NCI-H2107 (cell line): ENCODE measurements around the gene PAPPA.

Experiments used
- DNase-seq: peaks from one replicate; lab custom pipeline; 2025; lab: John Stamatoyannopoulos, UW

Gene PAPPA

DNA sequence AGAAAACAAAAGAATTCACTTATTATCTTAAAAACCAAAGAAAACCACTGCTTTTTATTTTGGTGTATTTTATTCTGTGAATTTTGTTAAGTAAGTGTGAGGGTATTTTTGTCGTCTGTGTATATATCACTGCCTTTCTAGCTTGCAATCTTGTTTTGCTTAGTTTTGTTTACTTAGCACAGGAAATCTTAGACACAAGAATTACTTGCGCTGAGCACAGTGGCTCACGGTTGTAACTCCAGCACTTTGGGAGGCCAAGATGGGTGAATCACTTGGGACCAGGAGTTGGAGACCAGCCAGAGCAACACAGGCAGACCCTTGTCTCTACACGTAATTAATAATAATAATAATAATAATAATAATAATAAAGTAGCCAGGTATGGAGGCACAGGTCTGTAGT is 230.3 kb downstream of the PAPPA start:
- DNase-seq = no peak

DNA sequence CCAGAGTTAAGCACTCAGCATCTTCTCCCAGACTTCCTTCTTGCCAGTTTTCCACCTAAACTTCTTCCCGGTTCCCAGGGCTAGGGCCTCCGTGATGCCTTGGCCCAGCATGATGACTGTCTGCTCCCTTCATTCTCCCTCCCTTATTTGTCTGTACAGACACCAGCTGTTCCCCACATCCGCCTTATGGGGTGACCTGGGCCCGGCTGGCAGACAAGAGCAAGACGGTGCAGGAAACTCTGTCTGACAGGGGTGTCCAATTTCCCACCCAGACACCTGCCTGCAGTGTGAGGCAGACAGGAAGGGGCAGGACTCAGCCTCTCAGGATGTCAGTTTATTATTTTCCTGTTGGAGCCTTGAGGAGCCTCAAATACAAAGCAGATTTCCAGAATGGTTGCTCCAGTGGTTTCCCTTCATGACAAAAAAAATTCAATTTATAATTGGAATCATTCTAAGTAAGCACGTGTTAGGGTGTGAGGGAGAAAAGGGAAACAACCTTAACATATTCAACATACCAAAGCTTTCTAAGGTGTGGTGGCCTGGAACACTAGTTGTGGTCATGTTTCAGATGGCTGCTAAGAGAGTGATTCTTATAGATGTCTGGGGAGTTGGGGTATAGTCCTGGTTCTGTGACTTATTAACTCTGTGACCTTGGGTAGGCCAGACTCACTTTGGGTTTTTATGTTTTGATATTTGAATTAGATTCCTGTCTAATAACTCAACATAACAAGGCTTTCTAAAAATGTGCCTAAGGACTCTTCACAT is 234.5 kb downstream of the PAPPA start:
- DNase-seq = no peak

DNA sequence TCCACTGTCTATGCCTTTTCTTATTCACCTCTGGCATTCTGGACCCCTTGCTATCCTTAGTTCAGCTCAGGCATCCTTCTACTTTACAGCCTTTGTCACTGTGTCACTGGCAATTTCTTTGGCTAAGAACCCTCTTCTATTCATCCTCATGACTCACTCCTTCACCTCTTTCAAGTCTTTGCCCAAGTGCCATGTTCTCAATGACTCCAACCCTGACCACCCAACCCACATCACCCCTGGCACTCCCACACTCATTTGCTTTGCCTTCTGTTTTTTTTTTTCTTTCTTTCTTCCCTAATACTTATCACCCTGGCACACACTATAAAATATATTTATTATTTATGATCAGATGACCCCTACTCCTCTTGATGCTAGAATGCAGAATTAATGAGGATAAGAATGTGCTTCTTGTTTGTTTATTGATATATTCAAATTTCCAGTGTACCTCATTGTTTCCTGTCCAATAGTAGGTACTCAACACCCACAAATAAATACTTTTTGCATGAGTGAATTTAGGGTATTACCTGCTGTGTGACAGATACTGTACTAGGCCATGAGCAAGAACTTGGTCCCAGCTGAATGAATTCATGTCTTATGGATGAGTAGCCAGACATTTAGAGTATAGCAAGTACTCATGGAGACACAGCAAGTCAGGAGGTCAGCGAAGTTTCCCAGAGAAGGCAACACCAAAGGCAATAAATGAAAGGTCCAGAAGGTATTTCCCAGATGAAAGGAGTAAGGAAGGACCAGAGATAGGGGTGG is 236.1 kb downstream of the PAPPA start:
- no peak for DNase-seq

DNA sequence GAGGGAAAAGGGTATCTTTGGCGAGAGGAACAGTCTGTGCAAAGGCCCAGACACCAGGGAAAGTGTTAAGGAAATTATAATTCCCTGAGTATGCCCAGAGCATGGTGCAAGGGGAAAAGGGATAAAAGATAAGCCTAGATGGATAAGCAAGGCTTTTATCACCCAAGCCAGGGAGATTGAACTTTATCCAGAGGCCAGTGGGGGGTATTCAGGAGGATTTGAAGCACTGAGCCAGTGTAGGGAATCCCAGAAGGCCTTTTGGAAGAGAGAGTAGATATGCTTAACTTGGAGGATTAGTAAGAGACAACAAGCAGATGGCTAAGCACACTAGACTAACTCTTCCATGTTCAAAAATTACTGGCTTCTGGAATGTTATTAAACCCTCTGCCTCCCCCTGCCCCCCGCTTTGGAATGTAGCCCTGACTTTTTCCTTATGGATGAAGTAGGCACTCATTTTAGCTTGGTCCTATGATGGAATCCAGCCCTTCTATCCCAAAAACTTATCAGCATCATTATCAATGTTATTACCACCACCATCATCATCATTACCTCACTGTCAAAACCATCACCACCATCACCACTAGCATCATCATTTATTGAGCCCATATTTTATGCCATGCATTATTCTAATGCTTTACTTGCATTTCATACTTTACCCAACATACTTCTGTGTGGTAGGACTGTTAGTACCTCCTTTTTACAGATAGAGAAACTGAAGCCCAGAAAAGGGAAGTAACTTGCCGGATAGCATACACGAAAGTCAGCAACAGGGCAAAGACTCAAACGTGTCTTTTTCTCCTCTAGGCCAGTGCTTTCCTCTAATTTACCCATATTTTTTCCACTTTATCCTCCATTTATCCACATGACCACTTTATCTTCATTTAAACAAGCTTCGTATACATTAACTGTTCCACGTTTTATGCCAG is 237.0 kb downstream of the PAPPA start:
- no peak for DNase-seq

DNA sequence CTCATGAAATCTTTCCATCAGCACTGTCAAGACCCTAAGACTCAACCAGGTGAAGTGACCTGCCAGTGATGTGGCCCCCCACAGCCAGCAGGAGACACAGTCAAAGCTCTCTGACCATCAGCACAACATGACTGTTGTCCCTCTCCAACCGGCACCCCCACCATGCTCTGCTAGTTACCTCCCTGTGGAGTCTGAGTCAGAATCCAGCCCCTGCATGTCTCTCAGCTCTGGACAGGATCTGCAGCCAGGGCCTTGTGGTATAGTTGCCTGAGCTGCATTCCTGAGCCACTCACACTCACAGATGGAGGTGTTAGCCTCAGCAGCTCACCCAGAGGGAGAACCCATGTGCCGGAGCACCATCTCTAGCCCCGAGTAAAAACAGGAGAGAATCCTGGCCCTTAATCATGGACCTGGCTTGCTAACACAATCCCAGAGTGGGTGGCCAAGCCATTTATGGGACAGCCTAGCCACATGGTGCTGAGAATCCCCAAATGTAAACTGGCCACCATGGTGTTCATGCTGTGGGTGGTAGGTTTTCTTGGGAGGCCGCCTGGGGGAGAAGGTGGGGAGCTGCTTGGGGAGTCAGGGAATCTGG is 237.8 kb downstream of the PAPPA start:
- no peak for DNase-seq

DNA sequence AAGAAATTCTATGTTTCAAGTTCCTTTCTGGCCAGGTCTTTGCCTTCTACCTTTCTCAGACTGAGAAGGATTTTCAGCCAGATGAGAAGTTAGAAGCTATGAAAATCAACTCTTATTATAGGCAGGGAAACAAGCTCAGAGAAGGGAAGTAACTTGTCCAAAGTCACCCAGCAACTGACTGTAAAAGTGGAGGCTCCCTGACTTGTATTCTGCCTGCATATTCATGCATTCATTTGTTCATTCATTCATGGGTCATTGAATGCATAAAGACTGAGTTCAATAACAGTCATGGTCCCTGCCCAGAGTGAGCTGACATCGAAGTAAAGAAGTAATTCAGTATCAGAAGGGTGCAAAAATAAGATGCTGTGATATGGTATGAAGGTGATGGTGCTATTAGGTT is 239.6 kb downstream of the PAPPA start:
- DNase-seq = no peak

DNA sequence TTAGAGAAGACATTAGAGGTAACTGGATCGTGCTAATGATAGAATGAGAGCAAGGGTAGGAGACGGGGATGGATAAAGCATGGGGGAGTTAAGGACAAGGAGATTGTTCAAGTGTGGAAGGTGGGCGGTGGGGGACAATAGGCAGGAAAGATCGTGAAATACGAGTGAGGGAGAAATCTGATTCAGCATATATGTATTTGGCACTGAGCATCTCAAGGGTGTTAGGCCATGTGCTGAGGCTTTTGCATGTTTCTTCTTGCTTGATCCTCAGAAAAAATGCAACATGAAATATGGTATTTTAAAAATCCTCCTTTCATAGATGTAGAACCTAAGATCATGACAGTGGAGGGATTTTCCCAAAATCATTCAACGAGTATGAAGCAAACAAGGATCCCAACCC is 240.5 kb downstream of the PAPPA start:
- no peak for DNase-seq

DNA sequence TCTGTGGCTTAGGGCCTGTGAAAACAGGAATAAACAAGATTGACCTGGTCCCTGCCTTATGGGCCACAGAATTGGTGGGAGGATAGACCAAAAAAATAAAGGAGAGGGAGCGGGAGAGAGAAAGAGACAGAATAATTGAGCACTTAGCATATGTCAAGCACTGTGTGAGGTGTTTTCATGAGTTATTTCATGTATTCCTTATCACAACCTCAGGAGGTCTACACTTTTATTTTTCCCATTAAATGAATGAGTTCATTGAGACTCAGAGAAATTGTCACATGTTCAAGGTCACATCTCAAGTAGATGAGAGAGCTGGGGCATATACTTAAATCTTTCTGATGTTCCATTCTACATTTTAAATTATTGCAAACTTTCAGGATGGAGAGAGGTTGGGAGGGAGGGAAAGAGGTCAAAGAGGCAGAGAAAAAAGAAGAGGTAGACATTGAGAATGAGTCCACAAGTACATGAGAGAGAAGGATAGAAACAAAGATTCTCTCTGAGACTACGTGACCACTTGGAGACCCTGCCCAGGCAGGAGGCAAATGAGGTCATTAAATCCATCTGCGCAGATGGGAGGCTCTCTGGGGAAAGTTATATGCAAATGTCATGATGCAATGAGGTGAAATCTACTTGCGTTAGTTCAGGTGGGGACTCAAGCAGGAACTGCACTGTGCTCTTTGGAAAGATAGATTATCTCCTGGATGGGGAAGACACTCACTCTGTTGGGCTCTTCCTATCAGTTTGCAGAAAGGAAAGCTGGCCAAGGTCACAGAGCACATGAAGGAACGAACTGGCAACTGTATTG is 241.5 kb downstream of the PAPPA start:
- peak; percentile 23 for DNase-seq

DNA sequence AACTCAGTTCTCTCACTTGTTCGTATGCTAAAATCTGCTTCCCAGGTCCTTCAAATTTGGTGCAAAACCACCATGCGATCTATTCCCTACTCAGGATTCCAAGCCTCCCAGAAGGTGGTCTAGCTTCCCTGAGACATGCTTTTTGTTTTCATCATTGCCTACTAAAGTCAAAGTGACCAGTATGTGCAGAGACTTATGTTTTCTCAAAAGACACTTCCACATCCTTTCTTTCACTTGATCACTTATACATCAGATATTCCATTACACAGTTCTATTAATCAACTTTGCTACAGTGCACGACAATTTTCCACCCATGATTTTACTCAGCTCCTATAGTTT is 242.1 kb downstream of the PAPPA start:
- DNase-seq = no peak

DNA sequence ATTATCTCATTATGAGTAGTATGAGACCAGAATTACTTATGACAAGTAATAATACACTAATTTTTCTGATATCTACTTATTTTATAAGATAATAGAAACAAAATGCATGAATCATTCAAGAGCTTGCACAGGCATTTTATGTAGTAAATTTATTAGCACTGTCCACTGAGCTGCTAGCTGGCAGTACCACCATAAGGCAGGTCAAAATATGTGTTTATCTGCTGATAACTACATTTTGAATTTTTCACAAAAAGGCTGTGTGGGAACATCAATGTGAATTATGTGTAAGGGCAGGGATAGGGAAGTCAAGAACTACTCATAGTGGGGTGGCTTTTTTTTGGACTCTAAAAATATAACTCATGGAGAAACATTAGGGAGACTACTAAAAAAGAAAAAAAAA is 249.6 kb downstream of the PAPPA start:
- DNase-seq = no peak

DNA sequence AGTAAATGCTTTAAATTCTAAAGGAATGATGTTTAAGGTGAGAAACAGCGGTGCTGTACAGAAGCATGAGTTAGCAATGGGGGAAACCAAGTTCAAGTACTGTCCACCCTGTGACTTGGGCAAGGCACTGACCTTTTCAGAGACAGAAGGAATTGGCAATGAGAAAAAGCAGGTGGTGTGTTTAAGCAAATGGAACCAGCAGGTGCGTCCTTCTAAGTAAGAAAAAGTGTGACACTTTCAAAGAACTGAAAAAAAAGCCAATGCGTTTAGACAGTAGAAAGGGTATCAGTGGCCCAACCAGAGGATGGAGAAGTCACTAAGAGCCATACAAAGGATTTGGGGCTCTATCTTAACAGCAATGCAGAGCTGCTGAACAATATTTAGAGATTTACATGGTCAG is 250.6 kb downstream of the PAPPA start:
- DNase-seq = no peak

DNA sequence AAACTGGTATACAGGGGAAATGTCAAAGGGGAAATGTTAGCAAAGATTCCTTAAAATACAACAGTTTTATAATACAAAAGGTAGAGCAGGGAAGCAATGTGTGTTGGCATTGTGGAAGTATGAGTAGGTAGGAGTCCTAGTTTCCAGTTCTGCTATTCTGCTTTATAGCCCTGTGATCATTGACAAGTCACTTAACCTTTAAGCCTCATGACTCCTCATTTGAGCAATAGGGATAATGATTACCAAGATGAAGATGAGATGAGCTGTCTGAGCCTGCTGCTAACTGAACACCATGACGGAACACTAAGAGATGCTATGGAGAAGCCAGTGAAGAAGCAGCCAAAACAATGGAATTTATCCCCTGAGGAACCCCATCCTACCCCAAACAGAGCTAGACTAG is 251.7 kb downstream of the PAPPA start:
- DNase-seq = no peak

DNA sequence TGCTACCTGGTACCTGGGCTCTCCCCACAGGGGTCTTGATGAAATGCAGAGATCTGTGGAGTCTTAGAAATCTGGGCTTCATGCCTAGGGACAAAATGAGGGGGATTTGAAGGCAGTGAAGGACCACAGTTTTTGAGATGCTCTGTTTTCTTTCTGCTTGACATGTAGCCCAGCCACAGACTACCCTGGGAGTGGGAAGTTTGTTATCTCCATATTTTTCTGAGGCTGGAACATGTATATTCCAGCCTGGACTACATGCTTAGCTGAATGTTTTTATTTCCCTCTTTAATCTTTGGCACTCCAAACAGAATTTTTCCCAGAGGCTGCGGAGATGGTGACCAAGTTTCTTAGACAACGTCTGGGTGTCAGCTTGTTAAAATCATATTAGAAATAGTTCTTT is 252.9 kb downstream of the PAPPA start:
- no peak for DNase-seq

DNA sequence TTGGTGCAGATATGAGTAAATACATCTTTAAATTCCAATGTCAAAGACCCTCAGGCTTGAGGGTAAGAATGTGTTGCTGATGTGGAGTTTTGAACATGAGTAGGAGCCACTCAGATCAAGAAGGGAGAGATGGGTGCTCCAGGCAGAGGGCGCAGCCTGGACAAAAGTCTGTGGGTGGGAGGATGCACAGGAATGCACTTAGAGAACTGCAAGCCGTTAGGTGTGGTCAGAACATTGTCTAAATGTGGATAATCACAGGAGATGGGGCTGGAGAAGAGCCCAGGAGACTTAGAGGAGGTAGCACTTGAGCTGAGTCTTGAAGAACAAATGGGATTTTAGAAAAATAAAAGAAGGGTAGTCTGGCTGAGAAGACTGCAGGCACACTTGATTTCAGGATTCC is 255.5 kb downstream of the PAPPA start:
- DNase-seq = no peak

DNA sequence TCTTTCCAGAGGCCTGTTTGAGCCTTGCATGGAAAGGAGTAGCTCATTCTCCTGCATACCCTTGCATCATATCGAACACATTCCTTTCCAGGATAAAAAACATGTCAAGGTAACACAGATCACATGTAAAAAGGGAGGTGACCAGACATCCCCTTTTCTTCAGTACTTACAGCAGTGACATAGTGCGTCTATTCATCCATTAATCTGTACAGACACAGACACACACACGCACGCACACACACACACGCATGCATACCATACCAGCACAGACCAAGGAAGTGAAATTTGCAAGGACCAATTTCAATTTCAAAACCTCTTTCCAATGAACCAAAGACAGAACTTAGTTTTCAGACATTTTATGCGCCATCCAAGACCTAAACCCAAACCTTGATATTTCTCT is 256.0 kb downstream of the PAPPA start:
- DNase-seq = no peak

DNA sequence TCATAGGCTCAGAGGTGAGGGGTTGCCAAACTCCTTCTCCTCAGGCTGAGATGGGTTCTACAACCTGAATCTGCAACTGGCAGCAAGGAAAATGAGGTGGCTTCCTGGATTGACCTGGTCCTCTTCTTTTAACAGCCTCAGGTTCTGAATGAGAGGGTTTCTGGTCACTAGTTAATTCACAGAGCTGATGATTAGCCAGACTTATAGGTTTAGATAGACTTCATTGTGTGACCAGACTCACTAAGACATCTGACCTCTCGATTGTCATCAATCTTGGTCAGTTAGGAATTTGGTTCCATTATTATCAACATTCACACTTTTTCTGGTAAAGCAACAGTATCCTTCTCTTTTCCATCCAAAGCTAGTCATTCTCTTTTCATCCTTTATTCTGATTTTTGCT is 257.9 kb downstream of the PAPPA start:
- no peak for DNase-seq

DNA sequence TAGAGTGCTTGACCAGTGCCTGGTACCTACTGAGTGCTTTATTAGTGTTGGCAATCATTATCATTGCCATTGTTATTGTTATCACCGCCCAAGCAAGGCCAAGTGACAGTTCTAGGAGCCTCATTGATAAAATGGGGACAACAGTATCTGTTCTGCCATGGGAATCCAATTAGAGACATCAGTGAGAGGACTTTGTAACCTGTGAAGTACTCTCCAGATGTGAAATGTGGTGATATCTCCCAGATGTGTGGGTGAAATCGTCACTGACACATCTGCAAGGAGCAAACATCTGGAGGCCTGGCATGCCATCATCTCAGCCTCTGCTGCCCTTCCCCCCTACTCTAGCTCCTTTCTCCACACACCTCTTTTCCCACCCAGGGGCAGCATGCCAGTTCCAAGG is 260.8 kb downstream of the PAPPA start:
- DNase-seq = no peak

DNA sequence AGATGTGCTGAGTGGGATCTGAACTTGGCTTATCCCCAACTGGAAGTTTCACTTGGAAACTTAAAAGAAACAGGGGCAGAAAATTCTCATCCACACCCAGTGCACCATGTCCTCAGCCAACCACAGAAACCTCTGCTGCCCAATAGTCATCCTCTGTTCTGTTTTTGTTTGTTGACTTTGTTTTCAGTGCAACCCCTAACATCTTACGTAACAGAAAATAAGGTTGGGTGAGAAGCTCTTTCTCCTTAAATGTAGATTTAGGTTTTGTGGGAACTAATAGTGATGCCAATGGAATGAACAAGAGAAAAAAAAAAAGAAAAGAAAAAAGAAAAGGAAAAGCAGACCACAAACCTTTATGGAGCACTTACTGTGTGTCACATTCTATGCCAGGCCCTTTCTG is 262.8 kb downstream of the PAPPA start:
- no peak for DNase-seq

DNA sequence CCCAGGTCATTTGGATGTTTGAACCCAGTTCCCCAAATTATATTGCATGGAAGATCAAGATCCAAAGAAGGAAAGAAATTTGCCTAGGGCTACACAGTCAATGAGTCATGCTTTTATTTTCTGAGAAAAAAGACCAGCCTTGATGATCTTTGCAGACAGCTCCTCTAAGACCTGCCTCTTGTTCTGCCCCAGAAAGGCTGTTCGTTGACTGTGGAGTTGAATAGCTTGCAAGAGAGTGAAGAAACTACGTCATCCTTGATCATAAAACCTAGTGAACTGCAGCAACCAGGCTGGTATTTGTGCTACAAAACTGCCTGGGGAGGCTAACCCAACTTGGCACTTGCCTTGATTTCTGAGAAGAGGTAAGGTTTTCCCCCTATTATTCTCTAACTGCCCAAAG is 263.9 kb downstream of the PAPPA start:
- no peak for DNase-seq

DNA sequence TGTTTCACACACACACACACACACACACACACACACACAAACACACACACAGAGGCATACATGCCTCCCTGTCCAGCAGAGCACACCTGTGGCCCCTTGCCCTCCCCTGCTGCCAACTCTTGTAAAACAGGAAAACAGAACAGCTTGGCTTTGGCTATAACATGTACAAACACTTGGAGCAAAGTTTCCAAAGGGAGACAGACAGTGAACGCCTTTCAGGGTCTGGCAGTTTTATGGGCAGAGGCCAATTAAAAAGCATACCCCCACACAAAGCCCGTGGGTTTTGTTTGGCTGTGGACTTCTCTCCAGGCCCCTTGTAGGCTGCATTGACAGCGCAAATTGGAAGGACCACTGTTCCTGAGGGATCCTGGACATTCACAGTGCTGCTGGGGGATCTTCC is 265.6 kb downstream of the PAPPA start:
- DNase-seq = no peak

DNA sequence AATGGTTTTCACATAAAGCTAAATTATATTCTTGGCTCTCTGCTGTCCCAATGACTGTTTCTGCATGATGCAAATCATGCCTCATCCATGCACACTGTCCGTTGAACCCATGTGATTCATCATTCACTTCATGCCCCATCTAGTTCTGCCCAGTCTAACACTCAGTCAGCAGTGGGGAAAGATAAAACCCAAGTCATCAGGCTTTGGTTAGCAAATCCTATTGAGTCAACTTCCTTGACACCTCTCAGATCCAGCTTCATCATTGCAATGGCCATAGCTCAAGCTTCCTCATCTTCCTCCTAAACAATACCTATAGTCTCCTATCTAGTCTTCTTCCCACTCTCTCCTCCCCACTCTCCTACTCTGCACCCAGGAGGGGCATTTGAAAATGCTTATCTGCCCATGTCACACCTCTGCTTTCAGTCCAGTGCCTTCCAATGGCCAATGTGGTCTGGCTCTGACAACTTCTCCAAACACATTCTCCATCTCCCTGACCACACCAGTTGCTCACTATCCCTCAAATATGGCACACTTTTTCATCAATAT is 267.5 kb downstream of the PAPPA start:
- DNase-seq = no peak
